Stimulated activated naive CD4-positive, alpha-beta T cell treated with Interleukin-2 at 50 U/mL for 16 hours (primary cell): ENCODE data around the gene CXADR.
"Not testable (repeated sequence)": the region's sequence is repeated elsewhere in the genome, so short reads cannot be mapped to it uniquely, and the experiment has no call there.

ENCODE experiments used
- DNase-seq: peaks from one replicate; lab custom pipeline; 2025; lab: John Stamatoyannopoulos, UW

CXADR gene

DNA sequence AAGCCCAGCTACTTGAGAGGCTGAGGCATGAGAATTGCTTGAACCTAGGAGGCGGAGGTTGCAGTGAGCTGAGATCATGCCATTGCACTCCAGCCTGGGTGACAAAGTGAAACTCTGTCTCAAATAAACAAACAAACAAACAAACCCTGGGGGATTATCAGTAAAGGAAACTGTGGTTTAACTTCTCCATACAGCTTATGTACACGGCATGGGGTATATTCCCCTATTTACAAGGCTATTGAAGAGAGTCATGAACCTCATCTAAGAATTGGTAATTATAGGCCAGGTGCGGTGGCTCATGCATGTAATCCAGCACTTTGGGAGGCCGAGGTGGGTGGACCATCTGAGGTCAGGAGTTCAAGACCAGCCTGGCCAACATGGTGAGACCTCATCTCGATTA lies 9.9 kb upstream of the CXADR start:
- DNase-seq = not testable (repeated sequence)

DNA sequence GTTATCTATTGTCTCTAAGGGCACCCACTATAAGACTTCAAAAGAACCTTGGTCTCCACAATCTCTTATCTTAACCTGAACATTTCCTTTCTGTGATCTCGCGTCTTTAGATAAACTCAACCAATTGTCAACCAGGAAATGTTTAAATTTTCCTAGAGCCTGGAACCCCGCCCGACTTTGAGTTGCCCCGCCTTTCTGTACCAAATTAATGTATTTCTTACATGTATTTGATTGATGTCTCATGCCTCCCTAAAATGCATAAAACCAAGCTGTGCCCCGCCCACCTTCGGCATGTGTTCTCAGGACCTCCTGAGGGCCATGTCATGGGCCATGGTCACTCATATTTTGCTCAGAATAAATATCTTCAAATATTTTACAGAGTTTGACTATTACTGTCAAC lies 5.9 kb upstream of the CXADR start:
- no peak for DNase-seq

DNA sequence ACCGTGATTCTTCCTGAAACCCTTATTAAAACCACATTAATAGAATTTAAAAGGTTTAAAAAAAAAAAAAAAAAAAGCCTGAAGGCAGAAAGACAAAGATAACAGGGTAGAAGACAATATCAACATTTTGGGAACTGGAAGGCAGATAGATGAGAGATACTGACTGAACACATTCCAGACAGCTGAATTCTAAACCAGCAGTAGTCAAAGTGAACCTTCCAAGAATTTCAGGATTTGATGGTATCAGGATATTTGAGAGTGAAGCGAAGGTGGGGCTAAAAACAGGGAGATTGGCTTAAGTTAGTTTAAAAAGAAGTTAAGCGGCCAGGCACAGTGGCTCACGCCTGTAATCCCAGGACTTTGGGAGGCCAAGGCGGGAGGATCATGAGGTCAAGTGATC lies 5.3 kb upstream of the CXADR start:
- no peak for DNase-seq

DNA sequence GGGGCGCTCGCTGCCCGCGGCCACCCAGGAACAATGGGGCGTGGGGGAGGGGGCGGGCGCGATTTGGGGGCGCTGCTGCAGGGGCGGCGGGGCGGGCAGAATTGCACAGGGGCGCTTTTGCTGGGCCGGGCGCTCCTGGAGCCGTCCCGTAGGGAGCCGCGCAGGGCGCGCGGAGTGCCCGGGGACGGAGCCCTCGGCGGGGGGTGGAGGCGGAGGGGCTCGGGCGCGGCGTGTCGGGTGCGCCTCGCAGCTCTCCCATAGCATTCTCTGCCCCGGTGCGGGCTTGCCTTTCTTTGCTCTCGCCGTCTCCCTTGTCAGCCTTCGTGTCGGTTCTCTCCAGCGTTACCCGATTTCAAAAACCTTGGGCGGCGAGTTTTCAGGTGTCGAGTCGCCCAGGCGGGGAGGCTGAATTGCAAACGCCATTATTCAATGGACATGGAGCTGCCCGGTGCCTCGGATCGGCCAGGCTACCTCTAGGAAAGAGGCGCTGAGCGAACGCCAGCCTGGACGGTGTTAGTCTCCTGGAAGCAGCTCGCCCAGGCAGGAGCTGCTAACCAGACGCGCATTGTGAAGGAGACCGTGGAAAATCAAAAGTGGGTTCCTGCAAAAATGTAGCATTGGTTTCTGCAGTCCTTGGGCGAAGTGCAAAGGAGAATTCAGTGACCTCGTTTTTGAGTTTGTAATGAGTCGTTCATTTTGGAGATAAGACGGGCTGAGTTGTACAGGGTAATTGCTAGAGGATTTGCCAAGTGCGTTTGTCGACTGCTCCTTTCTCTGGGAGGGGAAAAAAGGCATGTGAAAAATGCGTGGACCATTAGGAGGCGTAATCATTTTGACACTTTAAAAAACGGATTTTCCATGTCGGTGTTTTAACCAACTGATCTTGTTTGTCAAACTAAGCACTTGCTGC lies 626 bp downstream of the CXADR start:
- DNase-seq = peak; percentile 7

DNA sequence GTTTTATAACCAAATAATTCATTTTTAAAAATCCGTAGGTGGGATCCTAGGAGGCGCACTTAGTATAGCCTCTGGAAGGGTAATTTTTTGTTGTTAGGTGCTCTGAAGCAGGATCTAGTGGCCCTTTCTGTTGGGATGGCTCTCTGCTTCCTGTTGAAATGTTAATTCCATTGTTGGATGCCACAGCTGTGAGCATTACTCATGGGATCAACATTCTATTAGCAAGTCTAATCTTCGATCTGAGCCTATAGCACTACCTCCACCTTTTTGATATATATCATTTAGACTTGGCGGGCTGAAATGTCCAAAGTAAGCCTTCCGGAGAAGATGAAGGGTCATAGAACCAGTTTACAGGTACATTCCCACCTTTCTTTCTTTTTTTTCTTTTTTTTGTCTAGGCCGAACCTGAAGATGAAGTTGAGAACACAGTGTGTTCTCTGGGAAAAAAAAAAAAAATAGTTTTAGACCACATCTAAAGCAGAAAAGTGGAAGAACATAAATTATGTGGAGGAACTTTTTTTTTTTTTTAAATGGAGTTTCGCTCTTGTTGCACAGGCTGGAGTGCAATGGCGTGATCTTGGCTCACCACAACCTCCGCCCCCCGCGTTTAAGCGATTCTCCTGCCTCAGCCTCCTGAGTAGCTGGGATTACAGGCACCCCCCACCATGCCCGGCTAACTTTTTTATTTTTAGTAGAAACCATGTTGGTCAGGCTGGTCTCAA lies 1.4 kb downstream of the CXADR start:
- DNase-seq = no peak

DNA sequence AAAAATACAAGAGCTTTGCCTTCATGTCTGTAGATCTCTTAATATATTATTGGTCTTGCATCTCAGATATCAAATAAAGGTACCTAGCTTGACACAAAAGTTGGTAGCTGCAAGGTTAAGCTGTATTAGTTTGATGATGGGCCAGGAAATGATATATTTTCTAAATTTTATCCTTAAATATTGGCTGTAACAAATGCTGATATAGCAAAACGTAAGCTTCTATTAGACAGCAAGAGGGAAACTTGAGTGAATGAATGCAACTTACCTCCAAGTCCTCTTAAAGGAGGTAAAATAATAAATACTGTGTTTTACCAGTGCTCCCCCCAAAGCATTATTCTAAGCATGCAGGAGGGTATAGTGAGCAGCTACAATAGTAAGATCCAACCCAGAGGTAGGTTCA lies 4.2 kb downstream of the CXADR start:
- DNase-seq = not testable (repeated sequence)

DNA sequence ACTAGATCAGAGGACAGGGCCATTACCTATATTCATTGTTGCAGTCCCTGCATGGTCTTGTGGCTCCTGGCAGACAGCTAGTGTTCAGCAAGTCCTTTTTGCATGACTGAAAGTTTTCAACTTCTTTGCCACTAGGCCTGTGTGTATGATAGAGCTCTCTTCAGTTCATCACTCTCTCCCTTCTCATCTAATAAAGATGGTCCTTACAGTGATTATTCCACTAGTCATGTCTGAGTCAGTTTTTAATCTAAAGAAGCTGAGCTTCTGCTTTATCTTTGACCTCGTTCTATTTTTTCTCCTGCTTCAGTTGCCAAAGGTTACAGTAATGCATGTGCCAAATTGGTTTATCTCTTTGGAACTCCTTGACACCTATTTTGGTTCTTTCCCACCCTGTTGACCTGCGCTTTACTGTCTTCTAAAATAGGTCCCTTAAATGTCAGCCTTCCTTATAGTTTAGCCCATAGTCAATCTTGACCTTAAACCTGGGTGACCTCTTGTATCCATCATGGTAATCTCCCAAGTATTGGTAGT lies 6.4 kb downstream of the CXADR start:
- no peak for DNase-seq

DNA sequence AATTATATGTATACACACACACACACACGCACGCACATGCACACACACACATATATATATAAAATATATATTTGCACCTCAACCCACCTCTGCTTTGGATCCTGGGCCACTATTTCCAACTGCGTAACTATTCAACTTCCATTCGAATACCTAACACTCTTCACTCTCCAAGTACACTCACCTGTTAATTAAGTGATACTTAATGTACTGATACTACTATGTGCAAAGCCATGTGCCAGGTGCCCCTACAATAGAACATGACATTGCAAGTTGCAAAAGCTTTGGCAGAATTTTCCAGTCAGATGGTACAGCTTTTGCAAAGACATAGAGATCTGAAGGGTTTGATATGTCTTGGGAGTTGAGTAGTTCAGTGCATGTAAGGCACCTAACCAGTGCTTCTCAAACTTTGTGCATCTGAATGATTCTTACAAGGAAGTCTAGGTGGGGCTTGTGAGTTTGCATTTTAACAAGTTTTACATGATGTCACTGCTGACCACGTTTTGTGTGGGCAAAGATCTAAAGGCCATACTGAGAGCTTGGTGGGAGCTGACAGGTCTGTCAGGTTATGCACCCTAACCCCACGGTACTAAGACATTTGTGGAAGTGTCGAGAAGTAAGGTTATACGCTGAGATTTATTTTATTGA lies 7.2 kb downstream of the CXADR start:
- DNase-seq = no peak

DNA sequence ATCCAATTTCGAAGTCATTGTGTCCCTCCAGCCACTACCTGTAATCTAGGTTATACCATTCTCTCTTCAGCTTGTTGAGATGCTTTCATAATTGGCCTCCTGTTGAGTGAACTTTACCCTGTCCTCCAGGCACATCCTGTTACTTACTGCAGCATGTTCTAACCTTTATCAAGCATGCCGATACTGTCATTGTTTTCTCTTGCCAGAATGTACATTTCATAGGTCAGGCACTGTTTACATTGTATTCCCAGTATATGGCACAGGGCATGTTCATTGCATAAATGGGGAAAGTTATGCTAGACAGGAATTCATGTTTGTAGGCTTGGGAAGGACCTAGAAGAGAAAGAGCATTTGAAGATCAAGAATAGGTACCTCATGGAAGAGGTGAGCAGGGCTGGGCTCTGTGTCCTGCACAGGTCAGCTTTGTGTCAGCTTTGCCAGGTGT lies 10.2 kb downstream of the CXADR start:
- no peak for DNase-seq

DNA sequence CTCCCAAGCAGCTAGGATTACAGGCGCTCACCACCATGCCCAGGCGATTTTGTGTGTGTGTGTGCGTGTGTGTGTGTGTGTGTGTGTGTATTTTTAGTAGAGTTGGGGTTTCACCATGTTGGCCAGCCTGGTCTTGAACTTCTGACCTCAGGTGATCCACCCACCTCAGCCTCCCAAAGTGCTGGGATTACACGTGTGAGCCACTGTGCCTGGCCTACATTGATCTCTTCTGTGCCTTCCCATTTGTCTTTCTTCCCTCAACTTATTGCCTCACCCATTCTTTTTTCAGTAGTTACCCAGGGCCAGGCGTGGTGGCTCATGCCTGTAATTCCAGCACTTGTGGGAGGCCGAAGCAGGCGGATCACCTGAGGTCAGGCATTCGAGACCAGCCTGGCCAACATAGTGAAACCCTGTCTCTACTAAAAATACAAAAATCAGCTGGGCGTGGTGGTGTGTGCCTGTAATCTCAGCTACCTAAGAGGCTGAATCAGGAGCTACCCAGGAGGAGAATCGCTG lies 11.2 kb downstream of the CXADR start:
- not testable (repeated sequence) for DNase-seq

DNA sequence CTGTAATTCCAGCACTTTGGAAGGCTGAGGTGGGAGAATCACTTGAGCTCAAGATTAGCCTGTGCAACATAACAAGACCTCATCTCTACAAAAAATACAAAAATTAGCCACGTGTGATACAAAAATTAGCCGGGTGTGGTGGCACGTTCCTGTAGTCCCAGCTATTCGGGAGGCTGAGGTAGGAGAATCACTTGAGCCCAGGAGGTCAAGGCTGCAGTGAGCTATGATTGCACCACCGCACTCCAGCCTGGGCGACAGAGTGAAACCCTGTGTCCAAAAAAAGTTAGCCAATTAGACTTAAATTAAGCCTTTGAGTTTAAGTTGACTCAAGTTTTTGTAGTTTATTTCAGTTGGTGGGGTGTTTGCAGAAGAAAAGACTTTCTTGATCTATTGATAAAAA lies 11.8 kb downstream of the CXADR start:
- no peak for DNase-seq

DNA sequence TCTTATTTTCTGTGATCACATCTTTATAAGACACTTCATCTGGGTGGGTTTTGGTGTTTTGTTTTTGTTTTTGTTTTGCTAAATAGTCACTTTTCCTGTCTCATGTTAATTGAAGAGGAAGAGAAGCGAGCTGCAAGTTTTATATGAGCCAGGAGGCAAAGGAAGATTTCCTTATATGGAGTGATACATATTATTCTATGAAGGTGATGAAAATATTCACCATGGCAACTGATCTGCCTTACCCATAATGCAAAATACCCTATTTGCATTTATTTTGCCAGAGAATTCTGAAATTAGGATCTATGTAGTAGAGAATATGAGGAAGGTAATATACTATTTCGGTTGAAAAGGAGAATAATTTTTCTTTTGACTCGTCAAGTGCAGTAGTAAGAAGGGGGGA lies 13.9 kb downstream of the CXADR start:
- DNase-seq = no peak

DNA sequence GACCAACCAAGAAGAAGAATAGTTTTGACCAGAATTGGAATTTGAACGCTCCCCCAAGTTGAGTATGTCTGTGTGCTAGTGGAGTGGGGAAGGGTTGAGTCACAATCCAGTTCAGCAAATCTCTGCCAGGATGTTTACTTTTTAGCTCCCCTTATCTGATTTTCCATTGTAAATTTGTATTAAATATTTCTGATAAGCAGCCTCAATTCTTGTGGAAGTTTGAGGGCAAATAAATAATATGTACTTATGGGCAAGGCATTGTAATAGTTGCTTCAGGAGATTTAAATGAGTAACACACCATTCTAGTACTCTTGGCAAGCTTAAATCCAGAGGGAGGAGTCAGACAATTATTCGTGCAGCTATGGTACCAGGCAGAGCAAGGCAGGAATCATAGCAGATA lies 14.4 kb downstream of the CXADR start:
- no peak for DNase-seq

DNA sequence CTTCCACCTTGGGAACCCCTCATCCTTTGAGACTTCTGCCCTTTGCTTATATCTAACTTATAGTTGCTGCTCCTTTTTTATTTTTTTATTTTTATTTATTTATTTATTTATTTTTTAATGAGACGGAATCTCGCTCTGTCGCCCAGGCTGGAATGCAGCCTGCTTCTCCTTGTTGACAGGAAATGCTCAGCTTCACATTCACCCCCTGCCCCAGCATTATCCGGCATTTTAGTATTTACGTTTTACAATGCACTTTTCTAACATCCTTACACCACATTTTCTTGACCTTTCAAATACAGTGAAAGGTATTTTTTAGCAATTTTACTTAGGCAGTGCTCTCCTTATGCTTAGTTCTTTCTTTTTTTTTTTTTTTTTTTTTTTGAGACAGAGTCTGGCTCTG lies 14.9 kb downstream of the CXADR start:
- DNase-seq = no peak

DNA sequence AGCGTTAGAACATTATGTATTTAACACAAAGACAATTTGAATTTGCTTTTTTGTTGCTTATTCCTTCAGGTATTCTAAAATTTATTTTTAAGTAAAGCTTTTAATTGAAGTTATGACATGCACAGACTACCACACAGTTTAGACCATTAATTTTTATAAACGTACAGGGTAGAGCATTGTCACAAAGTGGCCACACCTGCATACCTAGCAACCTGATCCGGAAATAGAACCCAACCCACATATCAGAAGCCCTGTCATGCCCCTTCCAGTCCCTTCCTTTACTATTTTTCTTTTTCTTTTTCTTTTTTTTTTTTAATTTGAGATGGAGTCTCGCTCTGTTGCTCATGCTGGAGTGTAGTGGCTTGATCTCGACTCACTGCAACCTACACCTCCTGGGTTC lies 16.8 kb downstream of the CXADR start:
- no peak for DNase-seq

DNA sequence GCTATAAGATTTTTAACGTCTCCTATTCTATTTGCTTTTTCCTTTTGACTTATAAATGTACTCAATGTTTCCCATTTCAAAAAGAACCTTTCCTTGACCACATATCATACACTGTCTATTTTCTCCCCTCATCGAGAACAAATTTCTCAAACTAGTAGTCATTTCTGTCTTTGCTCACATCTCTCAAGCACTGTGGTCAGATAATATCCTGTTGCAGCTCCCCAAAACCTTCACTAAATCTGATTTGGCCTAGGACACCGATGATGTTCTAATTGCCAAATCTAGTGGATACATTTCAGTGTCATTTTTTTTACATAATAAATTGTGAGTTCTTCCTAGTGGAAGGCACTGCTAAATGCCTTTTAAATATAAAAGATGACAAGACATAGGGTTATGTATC lies 19.4 kb downstream of the CXADR start:
- DNase-seq = no peak

DNA sequence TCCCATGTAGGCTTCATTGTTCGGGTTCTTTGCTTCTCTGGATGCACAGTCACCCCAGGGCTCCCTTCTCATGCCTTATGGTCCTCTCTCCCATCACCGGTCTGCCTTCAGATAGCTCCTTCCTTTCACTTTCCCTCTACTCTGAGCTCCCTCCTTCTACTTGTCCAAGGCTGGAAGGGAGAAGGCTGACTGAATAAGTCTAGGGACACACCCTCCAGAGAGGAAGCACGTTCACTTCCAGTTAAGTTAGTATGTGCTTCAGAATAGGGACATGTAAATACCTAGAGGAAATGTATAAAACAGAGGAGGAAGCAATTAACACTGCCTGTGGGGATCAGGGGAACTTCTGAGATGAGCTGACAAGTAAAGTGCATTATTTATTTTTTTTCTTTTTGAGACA lies 23.5 kb downstream of the CXADR start:
- no peak for DNase-seq

DNA sequence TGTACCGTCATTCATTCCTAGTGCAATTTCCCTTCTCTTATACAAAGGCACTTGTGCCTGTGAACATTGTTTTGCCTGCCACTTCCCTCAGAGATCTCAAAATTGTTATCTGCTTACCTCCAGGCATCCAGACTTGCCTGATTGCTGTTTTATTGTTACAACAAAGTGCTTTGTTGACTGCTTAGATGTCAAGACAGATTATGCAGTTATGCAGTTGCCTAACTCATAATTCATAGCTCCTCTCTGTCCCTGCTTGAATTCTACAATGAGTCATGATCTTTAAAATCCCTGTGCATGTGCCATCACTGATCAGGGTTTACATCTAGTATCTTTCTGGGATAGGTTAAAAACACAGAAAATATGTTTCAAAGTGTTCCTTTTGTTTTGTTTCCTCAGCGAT lies 24.5 kb downstream of the CXADR start:
- DNase-seq = no peak

DNA sequence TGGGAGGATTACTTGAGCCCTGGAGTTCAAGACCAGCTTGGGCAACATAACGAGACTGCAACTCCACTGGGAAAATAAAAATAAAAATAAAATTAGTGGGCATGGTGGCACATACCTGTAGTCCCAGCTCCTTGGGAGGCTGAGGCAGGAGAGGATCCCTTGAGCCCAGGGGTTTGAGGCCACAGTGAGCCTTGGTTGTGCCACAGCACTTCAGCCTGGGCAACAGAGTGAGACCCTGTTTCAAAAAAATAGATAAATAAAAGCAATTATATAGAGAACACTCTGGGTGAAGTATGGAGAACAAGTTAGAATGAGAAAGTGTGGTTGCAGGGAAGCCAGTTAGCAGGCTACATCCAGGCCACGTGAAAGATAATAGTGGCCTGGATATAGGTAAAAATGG lies 25.7 kb downstream of the CXADR start:
- DNase-seq = no peak

DNA sequence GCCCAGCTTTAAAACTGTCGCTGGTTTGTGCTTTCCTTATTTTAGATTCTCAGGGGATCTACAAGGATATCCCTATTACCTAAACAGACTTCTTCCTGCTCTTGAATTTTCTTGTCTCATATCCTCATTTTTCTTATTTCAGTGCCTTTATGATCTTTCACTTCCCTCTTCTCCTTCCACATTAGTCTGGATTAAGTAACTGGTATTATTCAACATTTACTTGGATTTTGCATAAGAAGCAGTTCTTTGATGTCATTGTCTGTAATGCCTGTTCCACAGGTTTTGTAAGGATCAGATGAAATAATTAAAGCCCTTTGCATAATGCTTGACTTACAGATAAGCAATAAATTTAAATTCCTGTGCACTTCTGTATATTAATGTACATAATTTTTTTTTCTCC lies 26.5 kb downstream of the CXADR start:
- no peak for DNase-seq

DNA sequence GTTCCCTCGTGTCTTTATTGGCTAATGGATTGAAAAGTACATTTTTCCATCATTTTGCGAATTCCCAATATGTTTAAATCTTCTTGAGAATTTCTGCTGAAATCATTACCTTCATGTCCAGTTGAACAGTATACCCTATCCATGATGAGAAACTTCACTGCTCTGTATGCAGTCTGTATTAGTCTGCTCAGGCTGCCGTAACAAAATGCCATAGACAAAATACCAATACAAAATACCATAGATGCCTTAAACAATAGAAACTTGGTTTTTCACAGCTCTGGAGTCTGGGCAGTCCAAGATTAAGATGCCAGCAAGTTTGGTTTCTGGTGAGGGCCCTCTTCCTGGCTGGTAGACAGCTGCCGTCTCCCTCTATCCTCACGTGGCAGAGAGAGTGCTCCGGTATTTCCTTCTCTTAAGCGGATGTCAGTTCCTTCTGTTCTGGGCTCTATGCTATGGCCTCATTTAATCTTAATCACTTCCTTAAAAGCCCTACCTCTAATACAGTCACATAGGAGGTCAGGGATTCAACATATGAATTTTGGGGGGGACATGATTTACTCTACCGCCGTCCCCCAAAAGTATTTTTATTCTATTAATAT lies 27.0 kb downstream of the CXADR start:
- no peak for DNase-seq

DNA sequence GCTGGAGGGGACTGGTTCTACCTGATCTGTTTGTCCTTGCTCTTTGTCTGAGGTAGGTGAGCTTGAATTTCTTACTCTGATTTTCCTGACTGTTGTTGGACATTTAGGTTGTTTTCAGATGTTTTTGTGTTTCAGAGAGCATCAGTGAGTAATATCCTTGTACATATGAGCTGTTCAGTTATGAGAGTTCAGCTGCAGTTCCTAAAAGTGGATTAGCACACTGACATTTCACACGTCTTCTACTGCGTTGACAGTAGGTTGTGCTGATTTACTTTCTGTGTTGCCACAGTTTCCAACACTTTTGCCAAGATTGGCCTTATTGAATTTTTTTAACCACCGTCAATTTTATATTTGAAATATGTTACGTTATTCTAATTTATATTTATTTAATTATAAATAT lies 27.7 kb downstream of the CXADR start:
- no peak for DNase-seq
